Prostate gland (tissue), 2 donors: ENCODE measurements around the gene POLA2. TPM values are rescaled to one million over a fixed set of nuclear protein-coding genes. Genes with fewer than 3 reads are reported as not detected.

Experiments used
- DNase-seq: peaks from one replicate; pipeline ENCODE4 v3.0.0-alpha.2; 2019; ENCODE audit warnings: low spot score
- H3K27ac ChIP-seq, 2 donors: fragments of 200-600 bp; sonication (generic); 2 replicates each; pipeline ENCODE4 v1.5.1; 2017 to 2019
- H3K27me3 ChIP-seq: fragments of 200-600 bp; sonication (generic); replicated peaks from 2 replicates; pipeline ENCODE4 v1.5.1; 2019; ENCODE audit not compliant: insufficient read depth
- H3K36me3 ChIP-seq, 2 donors: fragments of 200-600 bp; sonication (generic); 1 replicate in 1 of 2; 2 replicates in 1 of 2; pipeline versions ENCODE4 v1.5.1 to v1.8.1; 2017 to 2019
- H3K4me1 ChIP-seq: fragments of 200-600 bp; sonication (generic); replicated peaks from 2 replicates; pipeline ENCODE4 v1.5.1; 2019
- H3K4me3 ChIP-seq, 2 donors: fragments of 200-600 bp; sonication (generic); 2 replicates each; pipeline ENCODE4 v1.5.1; 2017 to 2019
- H3K9me3 ChIP-seq: fragments of 200-600 bp; sonication (generic); 2 replicates; pipeline ENCODE4 v1.5.1; 2017
- POLR2A ChIP-seq: fragments of 450-650 bp; IDR thresholded peaks from one replicate; pipeline ENCODE4 v1.6.1; 2016; ENCODE audit warnings: antibody characterized with exemption, mild to moderate bottlenecking
- POLR2AphosphoS5 ChIP-seq: sonication (generic); formaldehyde crosslinking; IDR thresholded peaks from one replicate; pipeline ENCODE4 v1.6.1; 2017; ENCODE audit warnings: antibody characterized with exemption
- WGBS: methylation state at CpG from one replicate; pipeline ENCODE4 v1.1.5; 2018; 5-methylcytosine and 5-hydroxymethylcytosine counted together
- intact Hi-C: fragments of 100-400 bp; cut with DNase I; formaldehyde crosslinking; loops from one replicate; pipeline ENCODE4 v1.14.2; 2022
- total RNA-seq, 2 donors: library from RNA; depleted of rRNA; stranded (reverse); fragments of >200 nt; gene quantifications; one replicate each; pipeline ENCODE4 v1.1.0, GENCODE V29; 2016
- TF ChIP-seq, protein P1 (sequence below), 4 experiments: fragments of 200-600 bp in 2 of 4; fragments of 450-650 bp in 2 of 4; sonication (generic) in 2 of 4; IDR thresholded peaks; 1 replicate in 3 of 4; 2 replicates in 1 of 4; pipeline ENCODE4 v1.5.1; 2016 to 2019; ENCODE audit warnings: antibody characterized with exemption in 4 of 4, mild to moderate bottlenecking in 2 of 4, moderate library complexity in 2 of 4

POLA2 gene
- total RNA-seq, 2 donors from 2014 or later = 21.6 to 25.9 TPM

DNA sequence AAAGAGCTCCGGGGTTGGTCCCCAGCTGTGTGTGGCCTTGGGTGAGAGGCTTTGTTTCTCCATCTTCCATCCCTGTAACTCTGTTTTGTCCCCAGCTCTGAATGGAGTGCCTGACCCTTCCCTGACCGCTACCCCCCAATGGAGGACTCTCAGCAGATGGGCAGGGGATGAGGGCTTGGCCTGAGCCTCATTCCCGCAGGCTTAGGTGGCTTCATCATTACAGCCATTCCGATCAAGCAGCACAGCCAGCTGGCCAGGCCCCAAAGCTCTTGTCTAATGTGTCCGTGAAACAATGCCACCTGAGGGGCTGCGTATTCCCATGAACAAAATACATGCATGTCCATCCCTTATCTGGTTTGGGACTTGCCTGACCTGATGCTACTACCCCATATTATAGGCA lies 49.0 kb downstream of the POLA2 start:
- no peaks in the 10 kb centered on the region for H3K27me3 ChIP-seq
- TF ChIP-seq, protein P1, sequence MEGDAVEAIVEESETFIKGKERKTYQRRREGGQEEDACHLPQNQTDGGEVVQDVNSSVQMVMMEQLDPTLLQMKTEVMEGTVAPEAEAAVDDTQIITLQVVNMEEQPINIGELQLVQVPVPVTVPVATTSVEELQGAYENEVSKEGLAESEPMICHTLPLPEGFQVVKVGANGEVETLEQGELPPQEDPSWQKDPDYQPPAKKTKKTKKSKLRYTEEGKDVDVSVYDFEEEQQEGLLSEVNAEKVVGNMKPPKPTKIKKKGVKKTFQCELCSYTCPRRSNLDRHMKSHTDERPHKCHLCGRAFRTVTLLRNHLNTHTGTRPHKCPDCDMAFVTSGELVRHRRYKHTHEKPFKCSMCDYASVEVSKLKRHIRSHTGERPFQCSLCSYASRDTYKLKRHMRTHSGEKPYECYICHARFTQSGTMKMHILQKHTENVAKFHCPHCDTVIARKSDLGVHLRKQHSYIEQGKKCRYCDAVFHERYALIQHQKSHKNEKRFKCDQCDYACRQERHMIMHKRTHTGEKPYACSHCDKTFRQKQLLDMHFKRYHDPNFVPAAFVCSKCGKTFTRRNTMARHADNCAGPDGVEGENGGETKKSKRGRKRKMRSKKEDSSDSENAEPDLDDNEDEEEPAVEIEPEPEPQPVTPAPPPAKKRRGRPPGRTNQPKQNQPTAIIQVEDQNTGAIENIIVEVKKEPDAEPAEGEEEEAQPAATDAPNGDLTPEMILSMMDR (IDR thresholded peaks at IDR 0.05) = no peak
- no peak for TF ChIP-seq POLR2AphosphoS5
- TF ChIP-seq POLR2A = no peak
- WGBS = 38% methylated on average over 5 of the region's 6 CpGs
- no peak overlapping the region for H3K4me3 ChIP-seq
- no peaks in the 10 kb centered on the region for H3K36me3 ChIP-seq
- DNase-seq = no peak
- H3K27ac ChIP-seq = no peak overlapping the region
- H3K4me1 ChIP-seq = peaks cover 5% of the 10 kb centered on the region
- intact Hi-C loops = no loop called here
- no peaks in the 10 kb centered on the region for H3K9me3 ChIP-seq

DNA sequence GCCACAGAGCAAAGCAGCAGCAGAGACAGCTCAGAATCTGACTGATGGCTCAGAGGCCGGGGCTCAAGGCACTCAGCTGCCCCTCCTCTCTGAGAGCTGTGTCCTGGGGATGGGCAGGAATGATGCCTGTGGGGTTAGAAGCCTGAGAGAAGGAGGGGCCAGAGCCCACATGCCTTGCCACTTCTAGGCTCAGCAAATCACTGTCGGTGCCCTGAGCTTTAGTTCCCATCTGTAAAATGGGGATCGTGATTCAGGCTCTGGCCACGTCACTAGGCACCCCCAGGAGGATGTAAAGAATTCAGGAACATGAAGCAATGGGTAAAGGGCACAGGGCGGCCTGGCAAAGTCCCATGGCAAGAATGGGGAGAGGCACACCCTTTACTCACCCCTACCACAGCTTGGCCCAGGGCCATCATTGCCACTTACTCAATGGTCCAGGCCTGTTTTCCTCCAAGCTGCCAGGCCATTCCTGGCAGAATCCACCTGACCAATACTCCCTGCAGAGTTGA lies 49.5 kb downstream of the POLA2 start:
- H3K27ac ChIP-seq = no peak overlapping the region
- 86% methylated on average over 5 of the region's 5 CpGs for WGBS
- DNase-seq = no peak
- H3K4me1 ChIP-seq = peaks cover under 1% of the 10 kb centered on the region
- H3K27me3 ChIP-seq = no peaks in the 10 kb centered on the region
- H3K4me3 ChIP-seq = no peak overlapping the region
- TF ChIP-seq POLR2AphosphoS5 = no peak
- TF ChIP-seq, protein P1 (IDR thresholded peaks at IDR 0.05) = no peak
- TF ChIP-seq POLR2A = no peak
- no peaks in the 10 kb centered on the region for H3K36me3 ChIP-seq
- H3K9me3 ChIP-seq = no peaks in the 10 kb centered on the region
- intact Hi-C loops = no loop called here

DNA sequence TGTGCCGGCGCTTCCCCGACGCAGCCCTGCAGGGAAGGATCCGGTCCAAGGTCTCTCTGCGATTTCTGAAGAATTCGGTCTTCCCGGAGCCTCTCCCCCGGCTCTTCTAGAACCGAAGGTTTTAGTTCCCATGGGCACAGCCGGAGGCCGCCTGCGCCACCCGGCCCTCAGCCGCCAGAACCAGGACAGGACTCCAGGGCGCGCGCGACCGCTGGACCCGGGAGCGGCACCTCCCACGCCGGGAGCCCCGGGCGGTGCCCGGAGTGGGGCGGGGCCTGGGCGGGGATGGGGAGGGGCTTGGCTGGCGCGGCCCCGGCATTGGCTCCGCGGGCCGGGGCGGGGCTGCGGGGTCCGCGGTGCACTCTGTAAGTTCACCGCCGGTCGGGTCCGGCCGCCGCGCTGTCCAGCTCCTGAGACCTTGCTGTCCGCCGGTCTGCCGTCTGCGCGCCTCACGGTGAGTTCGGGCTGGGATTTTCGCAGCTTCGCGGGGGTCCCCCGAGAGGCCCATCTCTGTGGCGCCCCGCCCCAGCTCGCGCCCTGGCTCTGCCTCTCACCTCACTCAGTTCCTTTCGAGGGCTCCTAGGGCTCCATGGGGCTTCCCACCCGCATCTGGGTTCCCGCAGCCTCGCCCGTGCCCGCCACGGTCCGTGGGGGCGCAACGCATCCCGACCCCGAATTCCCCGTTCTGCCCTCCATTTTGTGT lies 52.9 kb downstream of the POLA2 start, which contains the start of gene CDC42EP2:
Gene CDC42EP2 (plus strand): TSS at position 366 of the 703 bp plus-strand sequence. CDS start 6,033 bp downstream, outside the sequence.
- TF ChIP-seq POLR2AphosphoS5 = peak; percentile 37
- TF ChIP-seq, protein P1 (IDR thresholded peaks at IDR 0.05) = peak in 2 of 4 experiments; percentile 21 to 41
- peak; percentile 77 for TF ChIP-seq POLR2A
- H3K36me3 ChIP-seq = no peaks in the 10 kb centered on the region
- H3K4me1 ChIP-seq = no peaks in the 10 kb centered on the region
- WGBS = under 1% methylated on average over 42 of the region's 74 CpGs
- intact Hi-C loops = loop anchor here (1.0 to 5.0 kb wide), 2 partner anchors 36 to 87 kb away; no protein-coding TSS in a partner anchor
- no peaks in the 10 kb centered on the region for H3K27me3 ChIP-seq
- H3K4me3 ChIP-seq = peak within 1 kb of the TSS; percentile 65 to 85
- H3K27ac ChIP-seq = peak within 1 kb of the TSS; percentile 84 to 86
- DNase-seq = peak; percentile 79
- H3K9me3 ChIP-seq = no peaks in the 10 kb centered on the region

DNA sequence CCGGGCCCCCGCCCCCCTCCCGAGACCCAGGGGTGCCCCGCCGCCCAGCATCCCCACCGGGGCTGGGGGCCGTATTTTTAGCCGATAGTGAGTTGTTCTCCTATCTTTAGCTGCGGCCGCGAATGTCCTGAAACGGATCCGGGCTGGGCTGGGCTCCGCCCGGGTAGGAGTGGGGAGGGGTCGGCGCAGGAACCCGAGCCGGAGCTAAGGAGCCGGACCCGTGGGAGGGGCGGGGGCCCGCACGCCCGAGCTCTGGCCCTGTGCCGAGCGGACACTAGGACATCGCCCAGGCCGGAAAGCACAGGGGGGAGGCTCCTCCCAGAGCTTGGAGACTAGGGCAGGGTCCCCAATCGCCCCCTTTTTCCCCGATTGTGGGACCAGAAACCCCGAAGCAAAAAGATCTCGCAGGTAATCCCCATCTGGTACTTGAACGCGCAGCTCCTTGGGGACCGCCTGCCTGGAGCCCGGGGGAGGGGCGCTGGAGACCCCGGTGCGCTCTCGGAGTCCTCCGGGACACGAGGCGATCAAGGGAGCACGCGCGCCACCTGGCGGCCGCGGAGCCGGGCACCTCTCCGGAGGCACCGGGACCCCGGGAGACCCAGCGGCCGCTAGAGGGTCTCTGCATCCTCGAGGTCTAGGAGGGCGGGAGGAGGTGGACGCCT lies 53.6 kb downstream of the POLA2 start:
- 0% methylated on average over 34 of the region's 59 CpGs for WGBS
- intact Hi-C loops = loop anchor here (1.0 to 5.0 kb wide), 2 partner anchors 37 to 88 kb away; no protein-coding TSS in a partner anchor
- H3K4me1 ChIP-seq = no peaks in the 10 kb centered on the region

More for the DNA sequence above, 53.6 kb downstream of the POLA2 start:
- TF ChIP-seq POLR2AphosphoS5 (peak; percentile 16), POLR2A (no peak)
- TF ChIP-seq, protein P1 (IDR thresholded peaks at IDR 0.05) = peak; percentile 94 to 97 (median 95)
- DNase-seq = peak; percentile 59
- Histone ChIP-seq H3K27ac (peak overlapping the region; percentile 84 to 86), H3K4me3 (peak overlapping the region; percentile 65 to 85), H3K27me3 (no peaks in the 10 kb centered on the region), H3K36me3 (no peaks in the 10 kb centered on the region), H3K9me3 (no peaks in the 10 kb centered on the region)
